IMR-90 (cell line): ENCODE measurements around the gene QTRT2. TPM values are rescaled to one million over a fixed set of nuclear protein-coding genes. Genes with fewer than 3 reads are reported as not detected.

ENCODE experiments used
- ATAC-seq: fragments of 200-7000 bp; cut with Tn5 transposase; 2 replicates; pipeline ENCODE4 v1.9.1; 2020; ENCODE audit warnings: low read depth, mild to moderate bottlenecking, moderate library complexity
- BruUV-seq: library from RNA; stranded (reverse); fragments of 400-500 nt; replicated peaks from 2 replicates; lab custom pipeline; 2021; lab: Mats Ljungman, UMichigan
- CTCF ChIA-PET: fragments of 300-600 bp; formaldehyde crosslinking; extraction: SDS; loops from one replicate; lab custom pipeline; 2021; ENCODE audit warnings: antibody characterized with exemption; lab: Yijun Ruan, JAX
- POLR2A ChIA-PET: fragments of 300-600 bp; sonication (Branson Sonifier 250); formaldehyde crosslinking; loops from one replicate; lab custom pipeline; 2022; ENCODE audit warnings: antibody characterized with exemption; ENCODE audit not compliant: unreplicated experiment; lab: Charles Lee
- DNase-seq: peaks from one replicate; pipeline ENCODE4 v3.0.0; 2013
- H2AFZ ChIP-seq: replicated peaks from 2 replicates; pipeline ENCODE3; 2013; ENCODE audit warnings: low read length, mild to moderate bottlenecking; ENCODE audit not compliant: poor library complexity
- H2AK5ac ChIP-seq: 2 replicates; pipeline ENCODE4 v1.6.1; 2013; ENCODE audit warnings: low read depth, low read length, inconsistent platforms
- H2AK9ac ChIP-seq: replicated peaks from 2 replicates; pipeline ENCODE3; 2013; ENCODE audit warnings: mild to moderate bottlenecking, low read depth, low read length, moderate library complexity; ENCODE audit not compliant: poor library complexity
- H2BK120ac ChIP-seq: 2 replicates; pipeline ENCODE4 v1.6.1; 2013; ENCODE audit warnings: low read depth, low read length, inconsistent platforms
- H2BK15ac ChIP-seq: 3 replicates; pipeline ENCODE4 v1.6.1; 2013; ENCODE audit warnings: low read depth, low read length, inconsistent platforms
- H2BK20ac ChIP-seq: 2 replicates; pipeline ENCODE4 v1.6.1; 2013; ENCODE audit warnings: low read depth, mild to moderate bottlenecking, inconsistent platforms, low read length, moderate library complexity
- H2BK5ac ChIP-seq: 2 replicates; pipeline ENCODE4 v1.6.1; 2013; ENCODE audit warnings: mild to moderate bottlenecking, low read depth, low read length, inconsistent platforms; ENCODE audit not compliant: poor library complexity, severe bottlenecking
- H3K14ac ChIP-seq: replicated peaks from 2 replicates; pipeline ENCODE4 v1.6.1; 2013; ENCODE audit warnings: low read depth, low read length, inconsistent platforms
- H3K18ac ChIP-seq: 2 replicates; pipeline ENCODE4 v1.6.1; 2013; ENCODE audit warnings: low read depth, low read length, control low read depth
- H3K23ac ChIP-seq: 2 replicates; pipeline ENCODE4 v1.6.1; 2013; ENCODE audit warnings: low read depth, low read length, inconsistent platforms
- H3K27ac ChIP-seq: 2 replicates; pipeline ENCODE4 v1.5.1; 2013; ENCODE audit warnings: mild to moderate bottlenecking, control low read depth, low read length; ENCODE audit not compliant: insufficient read depth
- H3K27me3 ChIP-seq: 2 replicates; pipeline ENCODE4 v1.6.1; 2013; ENCODE audit warnings: low read length; ENCODE audit not compliant: control insufficient read depth, insufficient read depth
- H3K36me3 ChIP-seq: 2 replicates; pipeline ENCODE4 v1.6.1; 2013; ENCODE audit warnings: low read length, mixed read lengths; ENCODE audit not compliant: control insufficient read depth, insufficient read depth
- H3K4ac ChIP-seq: 2 replicates; pipeline ENCODE4 v1.6.1; 2013; ENCODE audit warnings: low read depth, low read length, inconsistent platforms
- H3K4me1 ChIP-seq: 2 replicates; pipeline ENCODE4 v1.6.1; 2013; ENCODE audit warnings: low read length, mixed read lengths; ENCODE audit not compliant: control insufficient read depth, insufficient read depth
- H3K4me2 ChIP-seq: 2 replicates; pipeline ENCODE4 v1.6.1; 2013; ENCODE audit warnings: low read depth, mild to moderate bottlenecking, control low read depth, low read length, moderate library complexity
- H3K4me3 ChIP-seq: 2 replicates; pipeline ENCODE4 v1.5.1; 2013; ENCODE audit warnings: low read depth, mild to moderate bottlenecking, control low read depth, low read length, moderate library complexity; ENCODE audit not compliant: insufficient read depth
- H3K56ac ChIP-seq: 2 replicates; pipeline ENCODE4 v1.6.1; 2013; ENCODE audit warnings: low read length, inconsistent platforms; ENCODE audit not compliant: insufficient read depth; ENCODE audit errors: extremely low read depth
- H3K79me1 ChIP-seq, 2 experiments: 2 replicates each; pipeline ENCODE4 v1.6.1; 2013; ENCODE audit warnings: low read length in 2 of 2, inconsistent platforms in 1 of 2, low read depth in 1 of 2
- H3K9ac ChIP-seq: 2 replicates; pipeline ENCODE4 v1.6.1; 2013; ENCODE audit warnings: low read depth, low read length, control low read depth
- H3K9me1 ChIP-seq: 2 replicates; pipeline ENCODE4 v1.6.1; 2013; ENCODE audit warnings: low read length, inconsistent platforms; ENCODE audit not compliant: insufficient read depth
- H3K9me3 ChIP-seq: 2 replicates; pipeline ENCODE4 v1.6.1; 2013; ENCODE audit warnings: low read length; ENCODE audit not compliant: control insufficient read depth, insufficient read depth
- H4K20me1 ChIP-seq: 2 replicates; pipeline ENCODE4 v1.6.1; 2013; ENCODE audit warnings: low read length, inconsistent platforms; ENCODE audit not compliant: insufficient read depth
- H4K5ac ChIP-seq: 2 replicates; pipeline ENCODE4 v1.6.1; 2013; ENCODE audit warnings: mild to moderate bottlenecking, low read depth, low read length, control low read depth
- H4K8ac ChIP-seq, 2 experiments: 2 replicates each; pipeline ENCODE4 v1.6.1; 2013; ENCODE audit warnings: low read depth in 2 of 2, low read length in 2 of 2, control low read depth in 1 of 2, inconsistent platforms in 1 of 2
- H4K91ac ChIP-seq: 2 replicates; pipeline ENCODE4 v1.6.1; 2013; ENCODE audit warnings: low read depth, low read length, inconsistent platforms; ENCODE audit not compliant: insufficient read depth
- BHLHE40 ChIP-seq: fragments of 150-350 bp; IDR thresholded peaks from 2 replicates; pipeline ENCODE4 v1.6.1; 2016; ENCODE audit warnings: mild to moderate bottlenecking, low read depth, low read length
- CEBPB ChIP-seq: IDR thresholded peaks from 2 replicates; pipeline ENCODE4 v1.6.1; 2012; ENCODE audit warnings: low read depth, low read length, improper control_type of control experiment
- MAFK ChIP-seq: IDR thresholded peaks from 2 replicates; pipeline ENCODE4 v1.6.1; 2012; ENCODE audit warnings: low read depth, low read length, improper control_type of control experiment
- MAZ ChIP-seq: IDR thresholded peaks from 2 replicates; pipeline ENCODE4 v1.6.1; 2012; ENCODE audit warnings: low read depth, mild to moderate bottlenecking, low read length, improper control_type of control experiment, moderate library complexity, borderline replicate concordance
- MXI1 ChIP-seq: IDR thresholded peaks from 2 replicates; pipeline ENCODE4 v1.6.1; 2012; ENCODE audit warnings: low read depth, mild to moderate bottlenecking, low read length, moderate library complexity, borderline replicate concordance
- POLR2A ChIP-seq: IDR thresholded peaks from 2 replicates; pipeline ENCODE4 v1.6.1; 2012; ENCODE audit warnings: mild to moderate bottlenecking, low read depth, low read length
- RAD21 ChIP-seq: IDR thresholded peaks from 2 replicates; pipeline ENCODE4 v1.6.1; 2012; ENCODE audit warnings: low read length, improper control_type of control experiment
- RCOR1 ChIP-seq: IDR thresholded peaks from 2 replicates; pipeline ENCODE4 v1.6.1; 2012; ENCODE audit warnings: mild to moderate bottlenecking, low read length, improper control_type of control experiment; ENCODE audit not compliant: insufficient replicate concordance
- RFX5 ChIP-seq: IDR thresholded peaks from 2 replicates; pipeline ENCODE4 v1.8.0; 2012; ENCODE audit warnings: low read depth, mild to moderate bottlenecking, low read length, moderate library complexity
- WGBS, 2 experiments: methylation state at CpG; one replicate each; pipeline versions ENCODE4 v1.1.5 to v1.1.7; 2013; ENCODE audit warnings: missing lambda C conversion rate in 2 of 2; ENCODE audit not compliant: insufficient read length in 1 of 2; ENCODE audit errors: extremely low coverage in 2 of 2; 5-methylcytosine and 5-hydroxymethylcytosine counted together
- dilution Hi-C: fragments of 300-500 bp; cut with HindIII; formaldehyde crosslinking; loops from one replicate; pipeline ENCODE4 v1.14.3; 2018; ENCODE audit warnings: low sequenced_read_pairs; ENCODE audit not compliant: unreplicated experiment
- in situ Hi-C: fragments of 300-500 bp; cut with MboI; formaldehyde crosslinking; loops from 3 replicates; pipeline ENCODE4 v1.14.3; 2019; ENCODE audit warnings: low sequenced_read_pairs, inconsistent platforms, mixed read lengths
- intact Hi-C: fragments of 100-400 bp; cut with micrococcal nuclease; formaldehyde crosslinking; loops from 2 replicates; pipeline ENCODE4 v1.10.0; 2022
- polyA plus RNA-seq, 3 experiments: library from polyadenylated mRNA; depleted of rRNA; stranded (reverse); fragments of >200 nt; gene quantifications; 2 replicates each; pipeline ENCODE4 v1.2.3, GENCODE V29; 2012; ENCODE audit warnings: low replicate concordance in 1 of 3
- total RNA-seq: library from RNA; depleted of rRNA; stranded (reverse); fragments of >200 nt; gene quantifications from 2 replicates; pipeline ENCODE4 v1.2.3, GENCODE V29; 2012
- TF ChIP-seq, protein P1 (sequence below): conservative IDR thresholded peaks from 2 replicates; pipeline ENCODE4 v1.5.1; 2012; ENCODE audit warnings: mild to moderate bottlenecking, low read depth, low read length, improper control_type of control experiment

QTRT2 gene
- total and polyA plus RNA-seq, 2 of the 4 experiments (the other 2 are of a cell fraction), result 7.3 to 15.6 TPM

- Histone ChIP-seq H2AK9ac (no peak overlapping the region), H2BK20ac (no peak overlapping the region), H2BK15ac (no peak overlapping the region), H2BK5ac (no peak overlapping the region), H4K20me1 (no peaks in the 10 kb centered on the region), H3K56ac (no peak overlapping the region), H3K9me3 (no peaks in the 10 kb centered on the region), H4K91ac (no peak overlapping the region), H3K4me1 (no peaks in the 10 kb centered on the region), H3K9me1 (0 out of 2 replicates have a peak, but pooled peaks cover 3% of the 10 kb centered on the region), H3K4me2 (no peak overlapping the region), H3K23ac (no peak overlapping the region), H2BK120ac (no peak overlapping the region), H3K4ac (no peak overlapping the region), H3K79me1 (no peaks in the 10 kb centered on the region), H3K27ac (no peak overlapping the region), H3K9ac (no peak overlapping the region), H3K18ac (no peak overlapping the region), H3K27me3 (peaks cover 2% of the 10 kb centered on the region; the same call in 1 of the 2 replicates), H3K36me3 (no peaks in the 10 kb centered on the region), H4K5ac (no peak overlapping the region), H4K8ac (no peak overlapping the region), H2AK5ac (no peak overlapping the region), H2AFZ (no peak overlapping the region), H3K14ac (no peak overlapping the region), H3K4me3 (no peak overlapping the region)
- CTCF ChIA-PET, result no interaction called here
- TF ChIP-seq RFX5, result no peak
- TF ChIP-seq MAFK, result no peak
- no peak for TF ChIP-seq MAZ
- TF ChIP-seq, protein P1, sequence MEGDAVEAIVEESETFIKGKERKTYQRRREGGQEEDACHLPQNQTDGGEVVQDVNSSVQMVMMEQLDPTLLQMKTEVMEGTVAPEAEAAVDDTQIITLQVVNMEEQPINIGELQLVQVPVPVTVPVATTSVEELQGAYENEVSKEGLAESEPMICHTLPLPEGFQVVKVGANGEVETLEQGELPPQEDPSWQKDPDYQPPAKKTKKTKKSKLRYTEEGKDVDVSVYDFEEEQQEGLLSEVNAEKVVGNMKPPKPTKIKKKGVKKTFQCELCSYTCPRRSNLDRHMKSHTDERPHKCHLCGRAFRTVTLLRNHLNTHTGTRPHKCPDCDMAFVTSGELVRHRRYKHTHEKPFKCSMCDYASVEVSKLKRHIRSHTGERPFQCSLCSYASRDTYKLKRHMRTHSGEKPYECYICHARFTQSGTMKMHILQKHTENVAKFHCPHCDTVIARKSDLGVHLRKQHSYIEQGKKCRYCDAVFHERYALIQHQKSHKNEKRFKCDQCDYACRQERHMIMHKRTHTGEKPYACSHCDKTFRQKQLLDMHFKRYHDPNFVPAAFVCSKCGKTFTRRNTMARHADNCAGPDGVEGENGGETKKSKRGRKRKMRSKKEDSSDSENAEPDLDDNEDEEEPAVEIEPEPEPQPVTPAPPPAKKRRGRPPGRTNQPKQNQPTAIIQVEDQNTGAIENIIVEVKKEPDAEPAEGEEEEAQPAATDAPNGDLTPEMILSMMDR, result no peak
- no peak for TF ChIP-seq MXI1
- TF ChIP-seq RAD21, result no peak
- no peak for TF ChIP-seq POLR2A
- TF ChIP-seq BHLHE40, result no peak
- no peak for TF ChIP-seq RCOR1
- TF ChIP-seq CEBPB, result no peak
- in situ Hi-C loops (no loop called here), dilution Hi-C loops (no loop called here), intact Hi-C loops (no loop called here)
- no peak for DNase-seq
- POLR2A ChIA-PET, result no interaction called here
- no TSS peak for BruUV-seq
- 86% methylated on average over 4 of the region's 5 CpGs; no CpG with 5 or more reads in 1 of the 2 experiments for WGBS, 2 experiments
- ATAC-seq, result no peak
These were observed 53.9 kb downstream of the QTRT2 start for GRCh38 chr3:114110439-114110838.
